Measurements from ENCODE around the gene GOSR2.

The GOSR2 gene

DNA sequence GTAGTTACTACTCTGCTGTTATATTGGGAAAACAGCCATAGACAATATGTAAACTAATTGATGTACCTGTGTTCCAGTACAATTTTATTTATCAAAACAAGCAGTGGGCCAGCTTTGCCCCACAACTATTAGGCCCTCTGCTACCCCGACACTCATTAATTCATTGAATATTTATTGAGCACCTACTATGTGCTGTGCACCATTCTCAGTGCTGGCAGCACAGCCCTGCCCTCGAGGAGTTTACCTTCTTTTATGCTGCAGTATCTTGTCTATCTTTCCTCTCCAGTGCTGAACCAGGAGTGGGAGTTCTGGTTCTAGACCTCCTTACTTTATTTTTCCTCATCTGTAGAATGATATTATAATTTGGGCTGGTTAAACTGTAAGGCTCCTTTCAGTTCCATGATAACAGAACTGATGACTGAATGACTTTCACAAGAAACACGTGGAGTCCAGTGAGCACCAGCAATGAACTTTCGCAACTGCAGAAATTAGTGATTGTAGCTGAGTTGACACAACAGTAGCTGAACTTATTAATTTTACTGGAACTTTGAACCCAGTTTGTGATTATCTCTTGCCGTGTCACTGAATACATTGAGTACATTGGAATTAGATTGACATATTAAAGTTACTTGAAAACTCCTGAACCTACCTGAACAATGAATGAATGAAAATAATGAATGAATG lies 2.4 kb downstream of the GOSR2 start:
- no peak for DNase-seq (ENCODE audit: extremely low spot score, insufficient read length, low read depth)
- FAIRE-seq = no peak

DNA sequence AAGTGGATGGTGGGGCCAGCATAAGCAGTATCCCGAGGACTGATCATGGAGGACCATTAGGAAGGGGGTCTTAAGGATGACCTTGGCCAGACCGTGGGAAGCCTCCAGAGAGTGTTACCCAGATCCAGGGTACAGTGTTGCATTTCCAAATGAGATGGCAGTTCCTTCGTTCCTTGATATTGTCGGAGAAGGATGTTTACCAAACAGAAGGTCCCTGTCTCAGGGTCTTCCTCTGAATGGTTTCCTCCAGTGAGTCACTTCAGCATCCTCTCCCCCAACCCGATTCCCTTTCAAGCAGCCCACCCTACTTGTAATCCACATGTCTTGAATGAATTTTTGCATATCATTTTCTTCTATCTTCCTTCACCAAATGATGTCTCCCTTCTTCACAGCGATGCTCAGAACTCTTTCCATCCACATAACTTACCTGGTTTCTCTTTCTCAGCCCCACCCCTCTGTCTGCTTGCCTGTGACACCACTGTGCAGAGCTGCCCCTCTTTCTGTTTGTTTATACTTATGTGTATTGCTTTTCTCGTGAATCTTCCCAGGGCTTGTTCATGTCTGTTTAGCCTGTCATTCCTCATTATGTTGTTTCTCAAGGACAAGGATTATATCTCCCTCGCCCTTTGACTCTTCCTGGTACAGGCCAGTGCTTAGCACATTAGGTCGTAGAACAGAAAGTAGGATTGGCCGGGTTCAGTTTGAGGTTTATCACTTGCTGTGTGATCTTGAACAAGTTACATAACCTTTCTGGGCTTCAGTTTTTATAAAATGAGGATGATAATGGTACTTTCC lies 5.7 kb downstream of the GOSR2 start:
- FAIRE-seq = no peak
- no peak for DNase-seq (ENCODE audit: extremely low spot score, insufficient read length, low read depth)

GRCh38 chr17:46929413-46929812 lies 6.5 kb downstream of the GOSR2 start:
- DNase-seq (ENCODE audit: extremely low spot score, insufficient read length, low read depth) (no peak), FAIRE-seq (no peak)

DNA sequence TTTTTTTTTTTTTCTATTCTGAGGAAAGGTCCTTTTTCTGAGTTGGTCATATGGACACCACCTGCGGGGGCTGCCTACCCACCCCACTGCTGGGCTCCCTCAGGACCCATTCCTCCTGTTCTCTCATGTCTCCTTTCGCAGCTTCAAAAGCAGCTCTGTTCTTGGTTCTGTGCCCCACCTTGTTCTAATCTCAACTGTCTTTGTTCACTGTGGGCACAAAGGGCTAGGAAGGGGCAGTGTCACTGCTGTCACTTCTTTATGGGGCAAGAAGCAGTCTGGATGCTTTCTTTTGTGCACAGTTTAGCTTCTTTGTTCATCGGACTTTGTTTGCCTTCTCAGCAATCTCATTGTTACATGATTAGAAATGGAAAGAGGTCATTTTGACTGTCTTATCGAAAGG lies 7.1 kb downstream of the GOSR2 start:
- FAIRE-seq (no peak), DNase-seq (ENCODE audit: extremely low spot score, insufficient read length, low read depth) (no peak)

DNA sequence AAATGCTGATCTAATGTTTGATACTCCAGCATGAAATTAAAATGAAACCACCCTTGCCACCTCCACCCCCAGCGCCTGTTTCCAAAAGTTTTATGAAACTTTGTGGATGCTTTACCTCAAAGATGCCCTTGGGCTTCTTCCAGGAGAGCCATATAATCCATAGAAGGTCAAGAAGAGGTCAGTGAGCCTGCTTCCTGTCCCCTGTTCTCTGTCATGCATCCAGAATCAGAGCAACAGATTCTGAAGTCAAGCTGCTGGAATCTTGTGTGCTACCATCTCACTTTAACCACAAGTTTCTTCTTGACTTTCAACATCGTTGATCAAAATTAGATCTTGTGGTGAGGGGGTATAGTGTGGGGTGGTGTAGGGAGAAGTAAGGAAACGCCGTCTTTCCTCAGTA lies 8.6 kb downstream of the GOSR2 start:
- no peak for DNase-seq (ENCODE audit: extremely low spot score, insufficient read length, low read depth)
- no peak for FAIRE-seq

- no peak for FAIRE-seq
- no peak for DNase-seq (ENCODE audit: extremely low spot score, insufficient read length, low read depth)
Observed at GRCh38 chr17:46935658-46936266, 12.8 kb downstream of the GOSR2 start.

DNA sequence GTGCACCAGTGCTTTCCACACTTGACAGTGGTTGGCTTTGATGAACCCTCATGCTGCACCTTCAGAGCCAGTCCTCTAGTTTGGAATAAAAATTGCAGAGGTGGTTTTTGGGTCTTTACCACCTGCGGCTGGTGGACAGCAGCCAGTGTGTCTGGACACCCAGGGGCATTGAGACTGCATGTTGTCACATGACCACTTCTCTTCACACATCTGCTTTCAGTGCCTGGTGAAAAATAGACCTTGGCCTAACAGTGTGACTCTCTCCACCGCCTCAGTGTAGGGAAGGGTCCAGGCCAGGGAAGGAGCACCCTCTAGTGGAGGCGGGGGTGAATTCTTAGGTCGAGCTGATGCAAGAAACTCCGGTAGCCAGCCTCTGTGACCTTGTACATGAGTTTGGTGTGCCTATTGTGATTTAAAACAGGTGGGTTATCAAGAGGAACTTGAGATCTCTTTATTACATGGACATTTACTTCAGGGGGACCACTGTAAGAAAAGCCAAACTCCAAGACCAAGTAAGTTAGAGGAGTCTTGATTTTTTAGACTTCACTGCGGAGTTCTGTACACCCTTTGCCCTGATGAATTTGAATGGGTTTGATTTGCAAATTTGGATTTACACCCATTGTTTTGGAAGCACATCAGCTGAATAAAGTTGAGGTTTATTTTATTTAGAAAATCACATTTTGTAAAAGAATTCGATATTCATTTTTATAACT lies 17.9 kb downstream of the GOSR2 start:
- peak; percentile 69 for FAIRE-seq
- DNase-seq (ENCODE audit: extremely low spot score, insufficient read length, low read depth) = peak; percentile 64

DNA sequence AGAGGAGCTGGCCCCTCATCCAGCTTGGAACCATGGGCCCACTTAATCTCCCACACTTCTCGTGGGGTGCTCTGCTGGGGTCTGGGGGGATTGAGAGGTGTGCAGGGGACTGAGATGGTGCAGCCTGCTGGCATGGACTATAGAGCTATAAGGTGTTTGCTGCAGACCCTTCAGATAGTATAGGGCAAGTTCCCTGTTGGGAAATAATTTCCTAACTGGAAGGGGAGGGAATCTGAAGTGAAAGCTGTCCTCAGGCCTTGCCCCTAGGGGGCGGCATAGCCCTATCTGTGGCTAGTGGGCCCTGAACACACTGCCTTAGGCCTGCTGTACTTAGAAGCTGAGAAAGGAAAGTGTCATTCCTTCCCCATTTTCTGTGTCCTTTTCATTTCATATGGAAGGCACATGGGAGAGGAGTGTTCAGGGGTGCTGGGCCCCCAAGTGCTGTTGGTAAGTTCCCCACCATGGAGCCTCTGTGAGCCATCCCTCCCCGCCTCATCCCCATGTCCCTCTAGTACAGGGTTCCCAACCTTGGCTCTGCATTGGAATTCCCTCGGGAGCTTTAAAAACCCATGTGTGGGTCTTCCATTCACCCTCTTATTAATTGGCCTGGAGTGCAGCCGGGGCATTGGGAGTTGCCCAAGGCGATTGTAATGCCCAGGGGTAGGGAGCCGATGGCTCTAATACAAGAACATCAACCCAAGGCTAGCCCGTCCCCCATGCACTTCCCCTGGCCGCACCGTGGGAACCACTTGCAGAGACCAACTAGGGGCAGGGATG lies 19.7 kb downstream of the GOSR2 start:
- DNase-seq (ENCODE audit: extremely low spot score, insufficient read length, low read depth) = peak; percentile 33
- peak; percentile 75 for FAIRE-seq

DNA sequence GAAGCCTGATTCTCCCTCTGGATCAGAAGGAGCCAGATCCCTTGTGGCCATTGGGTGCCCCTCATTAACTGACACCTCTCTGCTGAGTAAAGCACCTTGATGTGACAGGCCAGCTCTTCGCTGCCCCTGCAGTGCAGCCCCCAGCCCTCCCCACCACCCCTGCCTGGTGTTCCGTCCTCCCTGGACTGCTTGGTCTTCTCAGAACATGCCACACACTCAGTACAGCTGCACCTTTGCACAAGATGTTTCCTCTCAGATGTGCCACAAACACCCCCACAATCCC lies 20.2 kb downstream of the GOSR2 start:
- no peak for FAIRE-seq
- DNase-seq (ENCODE audit: extremely low spot score, insufficient read length, low read depth) = no peak

- no peak for DNase-seq (ENCODE audit: extremely low spot score, insufficient read length, low read depth)
- FAIRE-seq = no peak
Observed at GRCh38 chr17:46943501-46944393, 20.8 kb downstream of the GOSR2 start.

DNA sequence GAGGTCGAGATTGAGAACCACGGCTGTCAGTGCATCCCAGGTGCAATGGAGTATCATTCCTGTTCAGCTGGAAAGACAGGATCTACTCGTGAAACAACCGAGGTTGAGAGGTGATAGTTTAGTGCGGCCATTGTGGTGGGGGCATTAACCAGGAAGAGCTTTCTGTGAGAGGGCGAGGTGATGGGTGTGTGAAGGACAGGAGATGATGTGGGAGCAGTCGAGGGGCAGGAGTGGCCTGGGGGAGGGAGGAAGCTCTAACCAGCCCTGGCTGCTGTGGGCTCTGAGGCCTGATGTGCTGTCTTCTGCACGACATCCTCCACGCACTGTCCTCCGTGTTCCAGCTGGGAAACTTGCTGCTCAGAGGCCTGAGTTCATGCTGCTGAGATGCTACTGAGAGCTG lies 22.0 kb downstream of the GOSR2 start:
- DNase-seq (ENCODE audit: extremely low spot score, insufficient read length, low read depth) (no peak), FAIRE-seq (no peak)

DNA sequence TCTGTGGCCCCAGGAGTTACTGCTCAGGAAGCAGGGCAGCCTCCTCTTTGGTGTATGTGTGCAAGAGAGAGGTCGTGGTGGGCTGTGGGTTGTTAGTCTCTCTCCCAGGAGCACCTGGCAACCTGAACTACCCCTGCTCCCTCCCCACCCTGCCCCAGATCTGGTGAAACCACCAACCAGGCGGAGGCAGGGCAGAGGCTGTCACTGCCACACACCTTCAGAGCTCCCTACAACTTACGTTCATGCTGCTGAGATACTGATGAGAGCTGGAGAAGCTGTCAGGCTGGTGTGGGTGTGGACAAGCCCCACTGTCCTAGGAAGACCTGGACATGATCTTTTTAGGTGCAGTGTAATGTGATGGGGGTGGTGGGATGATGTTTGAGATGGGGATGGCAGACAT lies 24.3 kb downstream of the GOSR2 start:
- DNase-seq (ENCODE audit: extremely low spot score, insufficient read length, low read depth) (no peak), FAIRE-seq (no peak)

DNA sequence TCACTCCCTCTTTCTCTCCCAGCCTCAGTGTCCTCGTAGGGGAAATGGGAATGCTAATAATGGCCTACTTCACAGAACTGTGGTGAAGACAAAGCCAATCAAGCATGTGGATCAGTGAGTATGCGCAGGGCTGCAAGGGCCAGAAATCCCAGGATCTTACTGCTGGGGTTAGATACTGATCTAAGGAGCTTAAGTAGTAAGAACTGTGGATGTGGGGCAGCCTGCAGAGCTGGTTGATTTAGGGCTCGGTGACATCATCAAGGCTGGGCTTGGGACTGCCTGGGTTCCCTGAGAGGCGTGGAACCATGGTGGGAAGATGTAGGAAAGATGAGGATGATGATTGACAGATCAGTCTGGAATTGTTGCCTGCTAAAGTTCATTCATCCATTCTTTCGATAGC lies 25.6 kb downstream of the GOSR2 start:
- no peak for FAIRE-seq
- no peak for DNase-seq (ENCODE audit: extremely low spot score, insufficient read length, low read depth)

DNA sequence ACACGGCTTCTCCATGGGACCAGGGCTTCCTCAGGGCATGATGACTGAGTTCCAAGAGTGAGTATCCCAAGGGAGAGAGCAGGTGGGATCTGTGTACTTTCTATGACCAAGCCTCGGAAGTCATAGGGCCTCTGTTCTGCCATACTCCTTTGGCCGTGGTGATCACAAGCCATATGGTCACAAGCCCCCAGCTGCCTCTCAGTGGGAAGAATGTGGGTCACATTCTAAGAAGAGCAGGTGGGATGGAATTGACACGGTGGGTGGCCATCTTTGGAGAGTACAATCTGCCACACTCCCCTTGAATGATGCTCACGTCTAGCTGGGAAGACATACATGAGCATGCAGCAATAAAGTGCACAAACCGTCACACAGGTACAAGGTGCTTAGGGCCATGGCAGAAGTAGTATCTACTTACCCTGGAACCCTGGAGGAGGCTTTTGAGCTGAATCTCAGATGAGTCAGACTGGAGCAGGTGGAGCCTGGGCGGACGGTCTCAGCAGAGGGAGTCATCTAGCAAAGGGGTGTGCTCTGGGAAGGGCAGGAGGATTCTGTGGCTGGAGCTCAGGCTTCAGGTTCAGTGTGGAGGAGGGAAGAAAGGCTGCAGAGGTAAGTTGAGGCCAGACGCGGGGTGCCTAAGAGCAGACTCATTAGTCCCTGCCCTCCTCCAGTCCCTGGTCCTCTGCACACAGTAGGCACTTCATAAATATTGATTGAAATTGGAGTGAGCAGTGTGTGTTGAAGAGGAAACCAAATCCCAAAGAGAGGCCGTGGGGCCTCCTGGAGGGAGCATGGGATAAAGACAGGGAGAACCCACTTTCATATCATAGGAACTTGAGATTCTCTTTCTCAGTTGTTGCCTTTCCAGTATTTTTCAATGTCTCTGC lies 26.6 kb downstream of the GOSR2 start:
- FAIRE-seq (no peak), DNase-seq (ENCODE audit: extremely low spot score, insufficient read length, low read depth) (no peak)

GRCh38 chr17:46950342-46950996 lies 27.5 kb downstream of the GOSR2 start:
- FAIRE-seq (no peak), DNase-seq (ENCODE audit: extremely low spot score, insufficient read length, low read depth) (no peak)

GRCh38 chr17:46950997-46951621 lies 28.1 kb downstream of the GOSR2 start:
- FAIRE-seq = no peak
- no peak for DNase-seq (ENCODE audit: extremely low spot score, insufficient read length, low read depth)

- FAIRE-seq (no peak), DNase-seq (ENCODE audit: extremely low spot score, insufficient read length, low read depth) (no peak)
Observed at GRCh38 chr17:46951706-46952105, 28.7 kb downstream of the GOSR2 start.

All from GM18507 (cell line).